ENCODE measurements around the gene MRPL11. TPM values are rescaled to one million over a fixed set of nuclear protein-coding genes. Genes with fewer than 3 reads are reported as not detected.

The MRPL11 gene
- total and polyA plus RNA-seq, 2 of the 13 experiments (the other 11 are each of a cell fraction or from before 2014, with no cell fraction given) = 72.9 to 176 TPM

DNA sequence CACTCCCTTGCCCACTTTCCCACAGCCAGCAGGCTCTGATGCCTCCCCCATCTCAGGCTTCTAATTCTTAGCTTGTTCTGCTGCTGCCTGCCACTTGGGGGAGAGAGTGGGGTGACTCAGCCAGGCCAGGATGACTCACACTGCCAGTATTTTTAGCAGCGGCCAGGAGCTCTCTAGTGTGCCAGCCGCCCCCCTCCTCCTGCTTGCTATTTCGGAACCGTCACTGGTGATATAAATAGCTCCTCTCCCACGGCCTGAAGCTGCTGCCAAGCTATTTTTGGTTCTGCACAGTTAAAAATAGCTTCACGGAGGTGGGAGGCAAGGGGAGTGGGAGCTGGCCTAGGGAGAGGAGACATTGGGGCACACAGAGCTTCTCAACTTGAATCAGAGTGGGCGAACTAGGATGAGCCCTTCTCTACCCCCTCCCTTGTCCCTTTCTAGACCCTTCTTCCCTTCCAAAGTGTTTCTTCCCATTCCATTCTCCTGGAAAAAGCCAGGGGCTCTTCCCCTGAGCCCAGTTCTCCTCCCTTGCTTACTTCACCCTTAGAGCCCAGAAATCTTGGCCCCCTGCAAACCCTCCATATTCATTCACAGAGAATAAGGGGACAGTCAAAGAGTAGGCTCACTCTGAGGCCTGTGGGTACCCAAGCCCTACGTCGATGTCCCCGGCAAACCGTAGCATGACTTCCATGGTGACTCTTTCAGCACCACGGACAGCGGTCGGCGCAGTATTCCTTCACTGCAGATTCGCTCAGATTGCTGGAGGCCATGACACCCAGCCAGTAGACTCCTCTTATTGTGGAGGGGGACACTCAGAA is 20.3 kb downstream of the MRPL11 start (continued):
- TF ChIP-seq ZNF563 (CRISPR knock-in tag; IDR thresholded peaks at IDR 0.05) = peak; percentile 44; the same call in 1 of the 2 replicates
- TF ChIP-seq SOX5 (CRISPR knock-in tag; IDR thresholded peaks at IDR 0.05; ENCODE audit: borderline replicate concordance) = peak; percentile 53; the same call in 1 of the 2 replicates
- TF ChIP-seq TARDBP (CRISPR knock-in tag; IDR thresholded peaks at IDR 0.05) = no peak
- TF ChIP-seq CHCHD3 (CRISPR knock-in tag; IDR thresholded peaks at IDR 0.05) = no peak
- TF ChIP-seq KMT2A (CRISPR knock-in tag; IDR thresholded peaks at IDR 0.05) = no peak
- 0 out of 2 replicates have a peak, but pooled peaks have one; percentile 20 for TF ChIP-seq MYC (CRISPR knock-in tag; IDR thresholded peaks at IDR 0.05; ENCODE audit: borderline replicate concordance)
- TF ChIP-seq BRCA1 (CRISPR knock-in tag; IDR thresholded peaks at IDR 0.05) = peak; percentile 98
- TF ChIP-seq CENPX (CRISPR knock-in tag; IDR thresholded peaks at IDR 0.05) = no peak
- peak; percentile 85 for TF ChIP-seq ZBTB25 (CRISPR knock-in tag; IDR thresholded peaks at IDR 0.05)
- no peak for TF ChIP-seq SRSF9 (IDR thresholded peaks at IDR 0.05; ENCODE audit: borderline replicate concordance, insufficient read depth, low read depth, low read length, poor library complexity, severe bottlenecking)
- peak; percentile 88 for TF ChIP-seq MEIS2 (CRISPR knock-in tag; IDR thresholded peaks at IDR 0.05)
- TF ChIP-seq MTERF4 (CRISPR knock-in tag; IDR thresholded peaks at IDR 0.05) = no peak
- peak; percentile 33; the same call in 1 of the 2 replicates for TF ChIP-seq ZNF3 (CRISPR knock-in tag; IDR thresholded peaks at IDR 0.05)
- TF ChIP-seq, protein P1, sequence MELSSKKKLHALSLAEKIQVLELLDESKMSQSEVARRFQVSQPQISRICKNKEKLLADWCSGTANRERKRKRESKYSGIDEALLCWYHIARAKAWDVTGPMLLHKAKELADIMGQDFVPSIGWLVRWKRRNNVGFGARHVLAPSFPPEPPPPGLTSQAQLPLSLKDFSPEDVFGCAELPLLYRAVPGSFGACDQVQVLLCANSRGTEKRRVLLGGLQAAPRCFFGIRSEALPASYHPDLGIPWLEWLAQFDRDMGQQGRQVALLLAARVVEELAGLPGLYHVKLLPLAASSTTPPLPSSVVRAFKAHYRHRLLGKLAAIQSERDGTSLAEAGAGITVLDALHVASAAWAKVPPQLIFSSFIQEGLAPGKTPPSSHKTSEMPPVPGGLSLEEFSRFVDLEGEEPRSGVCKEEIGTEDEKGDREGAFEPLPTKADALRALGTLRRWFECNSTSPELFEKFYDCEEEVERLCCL (CRISPR knock-in tag; IDR thresholded peaks at IDR 0.05; ENCODE audit: borderline replicate concordance) = no peak
- no peak for TF ChIP-seq PAWR (CRISPR knock-in tag; IDR thresholded peaks at IDR 0.05; ENCODE audit: borderline replicate concordance)
- no peak for TF ChIP-seq ZC3H4 (CRISPR knock-in tag; IDR thresholded peaks at IDR 0.05; ENCODE audit: borderline replicate concordance)
- TF ChIP-seq CC2D1A (CRISPR knock-in tag; IDR thresholded peaks at IDR 0.05) = no peak
- no peak for TF ChIP-seq TERF1 (CRISPR knock-in tag; IDR thresholded peaks at IDR 0.05)
- TF ChIP-seq ZNF33B (CRISPR knock-in tag; IDR thresholded peaks at IDR 0.05) = no peak
- TF ChIP-seq SAP130 (CRISPR knock-in tag; IDR thresholded peaks at IDR 0.05; ENCODE audit: low read depth) = peak; percentile 87
- no peak for TF ChIP-seq NR2C2 (CRISPR knock-in tag; IDR thresholded peaks at IDR 0.05; ENCODE audit: borderline replicate concordance)
- TF ChIP-seq CSRNP1 (CRISPR knock-in tag; IDR thresholded peaks at IDR 0.05) = no peak
- TF ChIP-seq HNRNPL (IDR thresholded peaks at IDR 0.05; ENCODE audit: low read depth, low read length) = no peak
- TF ChIP-seq ZNF460 (CRISPR knock-in tag; IDR thresholded peaks at IDR 0.05; ENCODE audit: borderline replicate concordance) = no peak

Data from HepG2 (cell line).